Measurements from ENCODE around the gene CTSF.
"Not testable (repeated sequence)": the region's sequence is repeated elsewhere in the genome, so short reads cannot be mapped to it uniquely, and the experiment has no call there.

CTSF gene

GRCh38 chr11:66568124-66568916 is at the start of gene CTSF:
TSS of gene CTSF (minus strand) at chr11:66568606. CDS start at chr11:66568486, 120 bp downstream.
- no peak for DNase-seq (ENCODE audit: low read depth)

- DNase-seq (ENCODE audit: low read depth) = no peak
Observed at GRCh38 chr11:66617155-66617834, 48.9 kb upstream of the CTSF start.

DNA sequence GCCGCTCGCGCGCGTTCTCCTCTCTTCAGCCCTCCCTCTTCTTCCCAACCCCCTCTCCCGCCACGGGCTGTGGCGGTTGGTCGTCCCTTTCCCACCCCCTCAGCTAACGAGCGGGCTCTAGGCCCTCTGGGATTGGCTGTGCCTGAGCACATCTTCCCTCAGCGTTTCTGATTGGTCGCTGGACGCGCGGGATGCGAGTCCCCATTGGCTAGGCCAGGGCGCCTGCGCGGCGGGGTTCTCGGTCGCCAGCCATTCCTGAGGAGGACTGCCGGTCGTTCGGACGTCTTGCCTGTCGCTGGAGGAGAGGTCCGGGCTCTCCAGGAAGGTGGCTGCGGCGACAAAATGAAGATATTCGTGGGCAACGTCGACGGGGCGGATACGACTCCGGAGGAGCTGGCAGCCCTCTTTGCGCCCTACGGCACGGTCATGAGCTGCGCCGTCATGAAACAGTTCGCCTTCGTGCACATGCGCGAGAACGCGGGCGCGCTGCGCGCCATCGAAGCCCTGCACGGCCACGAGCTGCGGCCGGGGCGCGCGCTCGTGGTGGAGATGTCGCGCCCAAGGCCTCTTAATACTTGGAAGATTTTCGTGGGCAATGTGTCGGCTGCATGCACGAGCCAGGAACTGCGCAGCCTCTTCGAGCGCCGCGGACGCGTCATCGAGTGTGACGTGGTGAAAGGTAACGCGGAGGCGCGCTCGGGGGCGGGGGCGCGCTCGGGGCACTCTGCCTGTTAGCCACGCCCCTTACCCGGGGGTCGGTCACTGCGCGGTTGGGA is 48.2 kb upstream of the CTSF start, which contains the start of gene RBM14:
TSS of gene RBM14 (plus strand) at position 252 of the 776 bp plus-strand sequence. CDS start at position 343, 91 bp downstream.
- peak; percentile 94 for DNase-seq (ENCODE audit: low read depth)

- no peak for DNase-seq (ENCODE audit: low read depth)
Observed at GRCh38 chr11:66614073-66614472, 45.7 kb upstream of the CTSF start.

GRCh38 chr11:66612458-66612857 is 44.1 kb upstream of the CTSF start:
- no peak for DNase-seq (ENCODE audit: low read depth)

DNA sequence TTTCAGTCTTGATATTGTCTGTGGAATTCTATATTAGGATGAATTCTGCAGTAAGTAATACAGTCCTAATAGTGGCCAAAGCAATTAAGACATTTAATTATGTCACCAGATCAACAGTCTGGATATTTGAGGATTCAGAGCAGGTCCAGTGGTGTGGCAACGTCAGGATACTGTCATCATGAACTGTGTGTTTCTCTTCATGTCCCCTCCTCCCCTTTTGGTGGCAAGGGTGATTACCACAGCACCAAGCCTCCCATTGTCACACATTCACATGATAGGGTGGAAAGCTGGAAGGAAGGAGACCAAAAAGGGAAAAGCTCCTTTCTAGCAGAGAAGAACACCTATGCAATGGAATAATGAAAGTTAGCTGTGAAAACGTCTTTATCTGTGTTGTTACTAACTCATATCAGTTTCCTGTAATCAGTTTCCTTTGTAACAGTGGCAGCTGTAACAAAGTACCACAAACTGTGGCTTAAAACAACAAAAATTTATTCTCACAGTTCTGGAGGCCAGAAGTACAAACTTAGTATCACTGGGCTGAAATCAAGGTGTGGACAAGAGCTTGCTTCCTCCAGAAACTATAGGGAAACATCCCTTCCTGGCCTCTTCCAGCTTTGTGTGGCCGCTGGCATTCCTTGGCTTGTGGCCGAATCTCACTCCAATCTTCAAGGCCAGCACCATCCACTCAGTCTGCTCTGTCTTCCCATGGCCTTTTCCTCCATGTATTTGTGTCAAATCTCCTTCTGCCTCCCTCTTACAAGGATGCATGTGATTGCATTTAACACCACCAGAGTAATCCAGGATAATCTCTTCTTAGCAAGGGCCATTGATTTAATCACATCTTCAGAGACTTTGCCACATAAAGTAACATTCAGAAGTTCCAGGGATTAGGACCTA is 41.6 kb upstream of the CTSF start:
- DNase-seq (ENCODE audit: low read depth) = no peak

DNA sequence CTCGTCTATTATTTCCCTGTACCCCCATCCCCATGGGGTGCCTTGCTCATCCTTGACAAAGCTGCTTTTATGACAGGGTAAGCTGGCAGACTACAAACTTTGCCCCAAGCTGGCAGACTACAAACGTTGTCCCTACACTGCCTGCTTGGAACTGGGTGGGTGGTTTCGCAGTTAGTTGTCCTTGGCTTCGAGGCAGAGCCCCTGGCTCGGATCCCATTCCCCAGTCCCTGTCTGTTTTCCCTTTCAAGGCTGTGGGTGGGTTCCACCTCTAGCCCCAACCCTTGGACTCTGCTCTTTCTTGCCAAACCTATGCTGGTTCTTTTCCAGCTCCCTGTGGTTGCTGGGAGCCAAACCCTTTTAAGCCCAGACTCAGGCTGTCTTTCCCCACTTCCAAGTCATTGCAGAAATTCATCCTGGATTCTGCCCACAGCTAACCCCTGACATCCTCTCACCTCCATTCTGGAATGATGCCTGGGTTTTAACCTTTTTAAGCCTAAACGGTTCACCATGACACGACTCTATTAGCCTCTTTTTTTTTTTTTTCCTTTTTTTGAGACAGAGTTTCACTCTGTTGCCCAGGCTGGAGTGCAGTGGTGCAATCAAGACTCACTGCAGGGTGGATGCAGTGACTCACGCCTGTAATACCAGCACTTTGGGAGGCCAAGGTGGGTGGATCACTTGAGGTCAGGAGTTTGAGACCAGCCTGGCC is 38.9 kb upstream of the CTSF start:
- peak; percentile 65 for DNase-seq (ENCODE audit: low read depth)

DNA sequence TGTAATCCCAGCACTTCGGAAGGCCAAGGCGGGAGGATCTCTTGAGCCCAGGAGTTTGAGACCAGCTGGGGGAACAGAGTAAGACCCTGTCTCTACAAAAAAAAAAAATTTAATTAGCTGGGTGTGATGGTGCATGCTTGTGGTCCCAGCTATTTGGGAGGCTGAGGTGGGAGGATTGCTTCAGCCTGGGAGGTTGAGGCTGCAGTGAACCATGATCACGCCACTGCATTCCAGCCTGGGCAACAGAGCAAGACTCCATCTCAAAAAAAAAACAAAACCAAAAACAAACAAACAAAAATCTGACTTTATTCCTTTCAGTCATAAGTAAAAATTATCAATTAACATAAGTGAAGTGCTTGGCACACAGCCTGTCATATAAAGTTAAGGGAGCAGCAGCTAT is 38.2 kb upstream of the CTSF start:
- not testable (repeated sequence) for DNase-seq (ENCODE audit: low read depth)

DNA sequence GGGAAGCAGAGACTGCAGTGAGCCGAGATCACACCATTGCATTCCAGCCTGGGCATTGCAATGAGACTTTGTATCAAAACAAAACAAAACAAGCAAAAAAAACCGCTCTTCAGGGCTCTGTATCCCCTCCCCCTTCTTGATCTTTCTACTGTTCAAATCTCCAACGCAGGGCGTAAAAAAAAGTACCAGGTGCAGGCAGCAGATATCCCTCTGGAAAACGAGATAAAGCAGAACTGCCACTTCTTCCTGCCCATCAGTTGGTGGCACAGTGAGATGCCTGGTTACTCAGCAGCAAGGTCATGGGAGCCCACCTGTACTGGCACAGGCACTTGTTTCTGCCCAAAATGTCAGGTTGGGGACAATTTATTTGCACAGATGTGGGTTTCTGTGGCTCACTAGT is 35.7 kb upstream of the CTSF start:
- no peak for DNase-seq (ENCODE audit: low read depth)

GRCh38 chr11:66603072-66603471 is 34.7 kb upstream of the CTSF start:
- DNase-seq (ENCODE audit: low read depth) = no peak

GRCh38 chr11:66600631-66601233 is 32.3 kb upstream of the CTSF start:
- DNase-seq (ENCODE audit: low read depth) = no peak

- no peak for DNase-seq (ENCODE audit: low read depth)
Observed at GRCh38 chr11:66600219-66600618, 31.8 kb upstream of the CTSF start.

- DNase-seq (ENCODE audit: low read depth) = no peak
Observed at GRCh38 chr11:66598993-66599392, 30.6 kb upstream of the CTSF start.

- DNase-seq (ENCODE audit: low read depth) = no peak
Observed at GRCh38 chr11:66595245-66595904, 27.0 kb upstream of the CTSF start.

DNA sequence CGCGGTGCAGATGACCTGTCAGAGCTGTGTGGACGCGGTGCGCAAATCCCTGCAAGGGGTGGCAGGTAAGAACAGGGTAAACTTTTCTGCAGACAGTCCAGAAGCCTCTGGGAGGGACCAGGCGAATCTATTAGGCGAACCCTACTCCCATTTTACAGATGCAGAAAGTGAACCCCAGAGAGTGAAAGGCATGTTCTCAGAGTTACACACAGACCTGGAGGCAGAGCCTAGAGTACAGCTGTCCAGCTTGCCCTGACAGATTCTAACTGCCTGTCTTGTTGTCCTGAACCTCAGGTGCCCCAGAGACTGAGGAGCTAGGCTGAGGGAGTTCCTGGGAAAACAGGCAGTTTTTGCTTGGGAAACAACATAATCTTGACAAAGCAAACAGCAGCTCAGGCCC is 25.2 kb upstream of the CTSF start:
- no peak for DNase-seq (ENCODE audit: low read depth)

- DNase-seq (ENCODE audit: low read depth) = no peak
Observed at GRCh38 chr11:66593303-66593635, 24.9 kb upstream of the CTSF start.

GRCh38 chr11:66592457-66593302 is 24.3 kb upstream of the CTSF start, which contains the start of the genes CCDC87 and CCS:
TSS of gene CCDC87 (minus strand) at chr11:66593063. CDS start at chr11:66593015, 48 bp downstream.
TSS of gene CCS (plus strand) at chr11:66593185. CDS start at chr11:66593262, 77 bp downstream.
- DNase-seq (ENCODE audit: low read depth) = peak; percentile 57

- no peak for DNase-seq (ENCODE audit: low read depth)
Observed at GRCh38 chr11:66591175-66591574, 22.8 kb upstream of the CTSF start.
